Aorta (tissue), 5 donors: ENCODE data around the gene MBD2. TPM values are rescaled to one million over a fixed set of nuclear protein-coding genes. Genes with fewer than 3 reads are reported as not detected.

Source experiments
- ATAC-seq: fragments of 200-7000 bp; cut with Tn5 transposase; one replicate; pipeline ENCODE4 v1.9.1; 2022; ENCODE audit warnings: moderate library complexity; ENCODE audit not compliant: low FRiP score
- DNase-seq, 2 donors: peaks; one replicate each; pipeline ENCODE4 v3.0.0-alpha.2; 2020
- H3K27ac ChIP-seq, 2 donors: one replicate each; pipeline ENCODE4 v1.5.1; 2013; ENCODE audit warnings: low read length in 2 of 2, mild to moderate bottlenecking in 2 of 2, moderate library complexity in 2 of 2, control low read depth in 1 of 2, inconsistent platforms in 1 of 2, low read depth in 1 of 2
- H3K27me3 ChIP-seq, 2 donors: one replicate each; pipeline ENCODE4 v1.6.1; 2013; ENCODE audit warnings: control low read depth in 1 of 2, low read length in 1 of 2, mild to moderate bottlenecking in 1 of 2, moderate library complexity in 1 of 2; ENCODE audit not compliant: insufficient read depth in 2 of 2, control insufficient read depth in 1 of 2
- H3K36me3 ChIP-seq, 2 donors: one replicate each; pipeline ENCODE4 v1.6.1; 2013; ENCODE audit warnings: control low read depth in 1 of 2, low read length in 1 of 2, mild to moderate bottlenecking in 1 of 2; ENCODE audit not compliant: insufficient read depth in 2 of 2, control insufficient read depth in 1 of 2
- H3K4me1 ChIP-seq, 2 donors: one replicate each; pipeline ENCODE4 v1.6.1; 2013; ENCODE audit warnings: low read length in 2 of 2, control low read depth in 1 of 2, mild to moderate bottlenecking in 1 of 2, moderate library complexity in 1 of 2; ENCODE audit not compliant: insufficient read depth in 2 of 2, control insufficient read depth in 1 of 2
- H3K4me3 ChIP-seq, 2 donors: one replicate each; pipeline ENCODE4 v1.5.1; 2013; ENCODE audit warnings: low read length in 2 of 2, control low read depth in 1 of 2, mild to moderate bottlenecking in 1 of 2
- H3K9me3 ChIP-seq: one replicate; pipeline ENCODE4 v1.6.1; 2013; ENCODE audit warnings: mild to moderate bottlenecking, low read length; ENCODE audit not compliant: control insufficient read depth
- WGBS, 2 donors: extraction: QIAGEN DNeasy Blood & Tissue Kit; methylation state at CpG; one replicate each; pipeline ENCODE4 v1.1.7; 2013; 5-methylcytosine and 5-hydroxymethylcytosine counted together
- intact Hi-C, 2 donors: fragments of 100-400 bp; cut with DNase I; formaldehyde crosslinking; loops; one replicate each; pipeline versions ENCODE4 v1.14.2 to v1.15.0; 2022
- polyA plus RNA-seq, 2 donors: library from polyadenylated mRNA; stranded (reverse); fragments of 200-250 nt; gene quantifications; one replicate each; pipeline ENCODE4 v1.2.3, GENCODE V29; 2013
- total RNA-seq, 2 donors: library from RNA; stranded (reverse); fragmentation: NEBNext Ultra II Directional; extraction: Animal tissue kit (Norgen Biotek cat#: 25700); gene quantifications; one replicate each; pipeline ENCODE4 v1.2.1, GENCODE V29; 2021
- donor health status: healthy with polysubstance abuse.
- donor health status: Bipolar disorder and iron deficiency.
- donor health status: DM: no; HTN: no; CAD: no.
- donor health status: DM: no; HTN: no; CAD: no.
- donor health status: DM: yes; HTN: yes; CAD: no.

MBD2 gene
- total and polyA plus RNA-seq, 4 donors = 34.9 to 92.6 (median 72.4) TPM

DNA sequence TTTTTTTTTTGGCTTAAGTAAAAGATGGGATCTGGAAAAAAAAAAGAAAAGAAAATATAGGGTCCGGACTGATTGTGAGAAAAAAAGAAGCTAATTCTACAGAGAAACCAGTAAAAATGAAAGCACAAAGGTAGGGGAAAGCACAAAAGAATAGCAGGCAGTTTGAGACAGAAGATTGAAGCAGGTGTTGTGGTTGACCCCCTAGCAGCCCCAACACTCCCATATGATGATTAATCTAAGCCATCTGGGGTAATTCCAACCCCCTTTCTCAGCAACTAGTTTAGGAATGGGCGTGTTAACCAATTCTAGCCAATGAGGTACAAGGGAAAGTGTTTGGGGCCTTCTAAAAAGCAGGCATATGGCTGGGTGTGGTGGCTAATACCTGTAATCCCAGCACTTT lies 77.0 kb downstream of the MBD2 start:
- DNase-seq (no peak), ATAC-seq (no peak)
- peaks cover 2 to 8% of the 10 kb centered on the region in 2 donors for H3K4me1 ChIP-seq
- no peak overlapping the region for H3K4me3 ChIP-seq
- 64 to 83% methylated on average over 2 of the region's 2 CpGs for WGBS, 2 donors
- no peaks in the 10 kb centered on the region for H3K9me3 ChIP-seq
- no peak overlapping the region for H3K27ac ChIP-seq
- intact Hi-C loops = loop anchor here in 1 of 2 donors (5.0 to 10.0 kb wide), 2 partner anchors 75 to 117 kb away; partner anchors contain the start of genes MBD2 and POLI
- H3K36me3 ChIP-seq = peaks cover 0 to 1% of the 10 kb centered on the region in 2 donors
- H3K27me3 ChIP-seq = no peaks in the 10 kb centered on the region

DNA sequence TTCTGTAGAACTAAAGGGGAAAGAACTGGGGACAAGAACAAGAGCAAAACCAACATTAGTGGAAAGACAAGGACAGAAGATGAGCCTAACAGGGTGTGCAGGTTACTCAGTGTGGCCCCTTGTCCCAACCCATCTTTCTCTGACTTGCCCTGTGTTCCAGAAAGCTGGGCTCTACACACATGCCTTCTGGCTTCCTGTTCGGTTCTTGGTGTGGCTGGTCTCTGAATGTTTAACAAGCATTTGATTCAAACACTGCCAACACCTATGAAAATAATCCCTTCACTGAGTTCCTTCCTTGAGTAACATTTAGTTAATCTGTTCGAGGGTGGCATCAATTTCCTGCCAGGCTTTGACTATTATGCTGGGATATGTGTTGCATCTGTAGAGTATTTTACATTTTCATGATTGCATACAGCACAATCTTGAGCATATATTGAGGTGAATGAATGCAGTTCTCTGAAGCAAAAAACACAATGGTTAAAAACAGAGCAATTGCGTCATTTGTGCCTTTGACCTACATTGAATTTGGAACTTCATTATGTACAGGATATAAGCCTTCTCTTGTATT lies 83.3 kb downstream of the MBD2 start:
- ATAC-seq (no peak), DNase-seq (no peak)
- no peaks in the 10 kb centered on the region for H3K9me3 ChIP-seq
- no peak overlapping the region for H3K27ac ChIP-seq
- intact Hi-C loops = loop anchor here in 1 of 2 donors (10.0 kb wide), 1 partner anchor 124 kb away; the partner anchor contains the start of gene POLI
- 92 to 94% methylated on average over 3 of the region's 3 CpGs for WGBS, 2 donors
- H3K27me3 ChIP-seq = no peaks in the 10 kb centered on the region
- no peaks in the 10 kb centered on the region for H3K4me1 ChIP-seq
- peaks cover 0 to 2% of the 10 kb centered on the region in 2 donors for H3K36me3 ChIP-seq
- no peak overlapping the region for H3K4me3 ChIP-seq

DNA sequence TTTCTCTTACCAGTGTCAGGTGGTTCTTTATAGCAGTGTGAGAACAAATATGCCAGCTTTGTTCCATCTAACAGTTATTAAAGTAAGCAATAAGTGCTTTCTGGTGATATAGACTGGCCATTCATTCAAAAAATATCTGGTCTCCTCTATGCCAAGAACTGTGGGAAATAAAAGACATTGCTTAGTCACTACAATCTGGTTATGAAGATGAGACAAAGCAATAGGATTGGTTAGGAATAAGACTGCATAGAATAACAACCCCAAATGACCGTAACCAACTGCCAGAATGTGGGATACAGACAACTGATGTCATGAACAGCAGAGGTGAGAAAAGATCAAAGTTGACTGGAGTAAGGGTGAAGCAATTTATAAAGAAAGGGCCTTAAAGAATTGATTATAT lies 83.8 kb downstream of the MBD2 start:
- DNase-seq (no peak), ATAC-seq (no peak)
- Histone ChIP-seq H3K4me3 (no peak overlapping the region), H3K27me3 (no peaks in the 10 kb centered on the region), H3K36me3 (peaks cover 0 to 2% of the 10 kb centered on the region in 2 donors), H3K9me3 (no peaks in the 10 kb centered on the region), H3K27ac (no peak overlapping the region), H3K4me1 (no peaks in the 10 kb centered on the region)
- intact Hi-C loops = loop anchor here in 1 of 2 donors (10.0 kb wide), 1 partner anchor 124 kb away; the partner anchor contains the start of gene POLI
- WGBS, 2 donors = 52 to 84% methylated on average over 1 of the region's 1 CpG

DNA sequence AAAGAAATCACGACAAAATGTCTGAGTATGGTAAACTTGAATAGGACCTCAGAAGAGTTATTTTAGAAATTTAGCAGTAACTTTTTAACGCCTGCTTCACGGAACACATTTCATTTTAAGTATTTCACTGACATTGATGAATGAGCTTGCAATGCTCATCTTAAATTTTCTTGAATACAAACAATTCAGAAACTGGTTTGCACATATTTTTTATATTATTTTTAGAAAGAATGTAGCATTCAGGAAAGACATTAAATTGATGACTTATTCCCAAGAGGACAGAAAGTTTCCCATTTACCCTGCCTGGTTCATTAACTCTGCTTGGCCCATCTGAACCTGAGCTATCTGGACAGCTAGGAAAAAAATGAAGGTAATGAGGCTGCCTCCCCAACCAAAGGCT lies 89.3 kb downstream of the MBD2 start:
- Histone ChIP-seq H3K36me3 (no peaks in the 10 kb centered on the region), H3K27ac (no peak overlapping the region), H3K9me3 (no peaks in the 10 kb centered on the region), H3K27me3 (no peaks in the 10 kb centered on the region), H3K4me3 (no peak overlapping the region), H3K4me1 (no peaks in the 10 kb centered on the region)
- intact Hi-C loops = no loop called here
- no peak for DNase-seq
- ATAC-seq = no peak
- 40 to 41% methylated on average over 3 of the region's 3 CpGs for WGBS, 2 donors

DNA sequence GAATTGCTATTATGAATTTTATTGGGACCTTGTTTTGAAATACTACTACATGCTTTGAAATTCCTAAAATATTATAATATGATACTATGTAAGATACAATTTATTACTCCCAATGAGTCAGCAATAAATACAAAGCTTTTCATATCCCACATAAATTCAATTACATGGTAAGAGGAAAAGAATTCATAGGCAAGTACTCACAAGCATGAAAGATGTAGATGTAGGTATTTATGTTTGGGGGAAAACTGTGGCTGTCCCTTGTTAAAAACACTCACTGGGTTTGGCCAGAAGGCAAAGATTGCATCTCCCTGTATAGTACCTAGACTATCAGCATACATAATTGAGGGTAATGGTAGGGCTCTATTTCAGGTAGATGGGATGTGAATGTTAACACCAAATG lies 90.4 kb downstream of the MBD2 start:
- Histone ChIP-seq H3K9me3 (no peaks in the 10 kb centered on the region), H3K36me3 (no peaks in the 10 kb centered on the region), H3K27me3 (no peaks in the 10 kb centered on the region), H3K4me1 (no peaks in the 10 kb centered on the region), H3K4me3 (no peak overlapping the region), H3K27ac (no peak overlapping the region)
- intact Hi-C loops = no loop called here
- DNase-seq (no peak), ATAC-seq (no peak)

DNA sequence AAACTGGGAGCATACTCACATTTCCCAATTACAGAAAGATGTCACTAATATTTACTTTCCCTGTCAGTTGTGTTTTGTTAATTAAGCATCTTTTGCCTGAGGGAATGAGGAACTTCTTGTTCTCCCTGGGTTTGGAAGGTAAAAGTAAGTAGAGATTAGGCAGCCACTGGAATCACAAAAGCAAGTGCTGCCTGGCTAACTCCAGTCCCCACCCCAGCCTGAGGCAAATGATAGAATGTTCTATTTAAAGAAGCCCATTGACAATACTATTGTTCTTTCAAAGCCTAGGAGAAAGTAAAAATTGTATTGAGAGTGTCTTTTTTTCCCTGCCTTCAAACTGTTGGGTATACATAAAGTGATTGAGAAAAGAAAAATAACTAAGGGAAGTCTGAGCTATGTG lies 93.8 kb downstream of the MBD2 start:
- no peak for DNase-seq
- Histone ChIP-seq H3K27ac (no peak overlapping the region), H3K9me3 (no peaks in the 10 kb centered on the region), H3K4me3 (no peak overlapping the region), H3K36me3 (no peaks in the 10 kb centered on the region), H3K4me1 (no peaks in the 10 kb centered on the region), H3K27me3 (no peaks in the 10 kb centered on the region)
- ATAC-seq = no peak
- intact Hi-C loops = no loop called here

DNA sequence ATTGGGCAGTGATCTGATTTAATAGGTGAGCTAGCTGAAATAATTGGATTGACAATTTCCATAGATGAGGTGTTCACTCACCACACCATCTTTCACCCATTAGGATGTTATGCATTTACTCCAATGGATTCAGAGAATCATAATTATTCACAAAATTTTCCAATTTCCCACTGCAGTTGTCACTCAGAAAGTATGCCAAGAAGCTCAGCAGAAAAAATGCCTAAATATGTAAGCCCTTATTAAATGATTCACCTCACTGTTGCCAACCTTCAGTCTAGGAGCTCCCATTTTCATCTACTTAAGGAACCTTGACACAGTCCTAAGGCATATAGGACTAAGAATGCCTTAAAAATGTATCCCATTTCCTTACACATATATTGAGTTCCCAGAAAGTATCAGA lies 94.3 kb downstream of the MBD2 start:
- Histone ChIP-seq H3K4me1 (no peaks in the 10 kb centered on the region), H3K27me3 (no peaks in the 10 kb centered on the region), H3K36me3 (no peaks in the 10 kb centered on the region), H3K4me3 (no peak overlapping the region), H3K27ac (no peak overlapping the region), H3K9me3 (no peaks in the 10 kb centered on the region)
- ATAC-seq = no peak
- DNase-seq = no peak
- intact Hi-C loops = no loop called here

DNA sequence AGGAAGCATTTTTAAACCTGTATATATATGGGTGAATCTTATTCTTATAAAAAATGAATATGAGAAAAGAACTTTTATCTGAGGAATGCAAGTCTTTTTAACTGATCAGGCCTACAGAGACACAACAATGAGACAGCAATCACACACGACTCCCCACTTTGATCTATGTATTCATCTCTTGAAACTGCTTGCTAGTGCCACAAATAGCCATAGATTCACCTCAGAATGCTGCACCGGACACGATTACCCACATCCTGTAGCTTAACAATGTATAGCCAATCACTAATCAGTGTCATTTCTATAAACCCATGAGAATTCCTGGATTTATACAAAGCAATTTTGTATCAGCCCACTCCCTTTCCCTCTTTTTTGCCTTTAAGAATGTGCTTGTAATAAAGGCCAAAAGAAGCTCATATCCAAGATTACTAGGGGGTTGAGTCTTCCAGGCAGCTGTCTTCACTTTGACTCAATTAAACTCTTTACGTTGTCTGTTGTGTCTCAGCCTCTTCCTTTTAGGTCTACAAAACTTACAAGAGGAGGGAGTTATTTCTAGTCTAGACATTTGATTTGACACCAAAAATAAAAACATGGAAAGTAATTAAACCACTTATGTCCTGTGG lies 94.9 kb downstream of the MBD2 start:
- Histone ChIP-seq H3K27me3 (no peaks in the 10 kb centered on the region), H3K9me3 (no peaks in the 10 kb centered on the region), H3K4me3 (no peak overlapping the region), H3K36me3 (no peaks in the 10 kb centered on the region), H3K27ac (no peak overlapping the region), H3K4me1 (no peaks in the 10 kb centered on the region)
- intact Hi-C loops = loop anchor here in 1 of 2 donors (10.0 kb wide), 1 partner anchor 435 kb away; no protein-coding TSS in a partner anchor
- ATAC-seq (no peak), DNase-seq (no peak)
- WGBS, 2 donors = 78 to 83% methylated on average over 4 of the region's 4 CpGs

DNA sequence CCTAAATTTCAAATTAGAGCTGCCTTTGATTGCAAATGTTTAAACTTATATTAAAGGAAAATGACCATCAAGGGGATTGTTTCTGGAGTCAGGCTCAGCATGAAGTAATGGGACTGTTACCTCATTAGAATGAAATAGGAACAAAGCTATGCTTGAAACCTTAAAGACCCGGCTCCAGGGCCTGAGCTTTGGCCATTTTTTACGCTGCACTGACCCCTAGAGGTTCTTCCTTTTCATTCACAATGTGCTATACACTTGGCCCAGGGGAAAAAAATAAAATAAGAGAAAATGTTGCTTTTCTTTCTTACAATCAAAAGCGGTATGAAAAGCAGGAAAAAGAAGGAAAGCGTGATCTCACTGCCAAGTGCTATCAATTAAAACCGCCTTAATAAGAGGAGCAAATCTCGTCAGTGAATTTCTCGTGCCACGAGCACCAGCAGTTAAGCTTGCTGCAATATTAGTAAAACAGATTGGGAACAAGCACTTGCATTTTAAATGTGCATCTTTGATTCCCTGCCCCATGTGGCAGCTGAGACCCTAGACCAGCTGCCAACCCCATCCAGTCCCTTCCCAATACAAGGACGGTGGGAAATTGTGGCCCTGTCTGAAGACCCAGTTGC lies 96.6 kb downstream of the MBD2 start:
- Histone ChIP-seq H3K4me1 (no peaks in the 10 kb centered on the region), H3K4me3 (no peak overlapping the region), H3K27me3 (no peaks in the 10 kb centered on the region), H3K9me3 (no peaks in the 10 kb centered on the region), H3K27ac (no peak overlapping the region), H3K36me3 (no peaks in the 10 kb centered on the region)
- 54 to 56% methylated on average over 9 of the region's 9 CpGs for WGBS, 2 donors
- intact Hi-C loops = loop anchor here in 1 of 2 donors (10.0 kb wide), 1 partner anchor 433 kb away; no protein-coding TSS in a partner anchor
- no peak for DNase-seq
- no peak for ATAC-seq
